NCI-H2196 treated with DMSO at 0.1 percent for 48 hours (cell line): ENCODE results near the gene C1orf159.

Experiments used
- DNase-seq: peaks from one replicate; lab custom pipeline; 2025; ENCODE audit not compliant: unreplicated experiment; lab: John Stamatoyannopoulos, UW

C1orf159 gene

GRCh38 chr1:1092894-1093609, 22.8 kb downstream of the C1orf159 start:
- no peak for DNase-seq

DNA sequence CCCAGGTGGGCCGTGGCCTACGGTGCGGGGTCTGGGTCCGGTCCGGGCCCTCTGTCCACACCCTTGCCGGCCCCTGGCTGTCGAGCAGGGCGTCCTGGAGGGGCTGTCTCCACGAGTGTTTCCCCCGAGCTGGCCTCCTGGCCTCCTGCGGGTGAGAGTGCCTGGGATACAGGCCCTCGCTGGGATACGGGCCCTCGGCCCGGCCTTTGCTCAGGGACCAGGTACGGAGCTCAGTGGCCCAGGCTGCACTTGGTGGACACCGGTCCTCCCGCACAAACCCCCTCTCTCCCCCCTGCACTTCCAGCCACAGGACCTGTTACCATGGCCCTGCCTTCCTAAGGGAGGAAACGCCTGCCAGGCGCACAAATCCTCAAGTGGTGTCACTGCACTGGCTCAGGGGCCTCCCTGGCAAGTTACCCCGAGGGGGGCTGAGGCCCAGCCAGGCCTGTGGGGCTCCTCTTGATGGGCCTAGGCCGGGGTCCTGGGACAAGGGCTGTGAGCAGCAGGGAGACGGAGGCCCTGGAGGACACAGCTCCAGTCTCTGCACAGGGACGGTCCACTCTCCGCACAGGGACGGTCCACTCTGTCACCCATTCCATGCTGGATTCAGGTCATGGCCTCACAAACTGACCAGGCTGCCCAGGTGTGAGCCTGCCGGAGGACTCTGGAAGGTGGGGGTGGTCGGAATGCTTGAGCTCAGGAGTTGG, 23.6 kb downstream of the C1orf159 start:
- DNase-seq = no peak

DNA sequence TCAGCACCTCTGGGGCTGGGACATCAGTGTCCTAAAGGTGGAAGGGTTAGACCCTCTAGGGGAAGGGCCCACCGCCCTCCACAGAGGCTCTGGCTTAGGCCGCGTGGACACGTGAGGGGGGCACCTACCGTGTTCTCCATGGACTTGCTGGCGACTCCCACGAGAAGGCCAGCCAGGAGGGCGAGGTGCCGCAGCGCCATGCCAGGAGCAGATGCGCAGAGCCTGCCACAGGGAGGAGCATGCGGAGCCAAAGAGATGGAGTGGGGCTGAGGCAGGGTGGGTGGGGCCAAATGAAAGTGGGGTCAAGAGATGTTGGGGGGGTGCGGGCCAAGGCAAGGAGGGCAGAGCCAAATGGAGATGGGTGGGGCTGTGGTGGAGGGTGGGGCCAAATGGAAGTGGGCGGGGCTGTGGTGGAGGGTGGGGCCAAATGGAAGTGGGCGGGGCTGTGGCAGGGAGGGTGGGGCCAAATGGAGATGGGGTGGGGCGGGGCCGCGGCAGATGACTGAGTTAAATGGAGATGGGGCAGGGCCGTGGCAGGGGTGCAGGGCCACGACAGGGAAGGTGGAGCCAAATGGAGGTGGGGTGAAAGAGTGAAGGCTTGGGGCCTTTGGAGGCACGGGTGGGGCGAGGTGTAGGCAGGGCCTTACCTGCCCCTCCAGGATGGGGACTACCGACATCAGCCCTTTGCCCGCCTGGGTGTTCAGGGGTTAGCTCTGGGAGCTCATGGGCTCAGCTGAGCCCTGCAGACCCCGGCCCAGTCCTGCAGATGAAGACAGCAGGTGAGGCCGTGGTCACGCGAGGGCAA, 24.3 kb downstream of the C1orf159 start:
- DNase-seq = no peak

GRCh38 chr1:1090424-1091343, 25.2 kb downstream of the C1orf159 start:
- DNase-seq = no peak

- DNase-seq = no peak
Observed at GRCh38 chr1:1089731-1090423, 26.0 kb downstream of the C1orf159 start.

- no peak for DNase-seq
Observed at GRCh38 chr1:1088801-1089680, 26.8 kb downstream of the C1orf159 start.

DNA sequence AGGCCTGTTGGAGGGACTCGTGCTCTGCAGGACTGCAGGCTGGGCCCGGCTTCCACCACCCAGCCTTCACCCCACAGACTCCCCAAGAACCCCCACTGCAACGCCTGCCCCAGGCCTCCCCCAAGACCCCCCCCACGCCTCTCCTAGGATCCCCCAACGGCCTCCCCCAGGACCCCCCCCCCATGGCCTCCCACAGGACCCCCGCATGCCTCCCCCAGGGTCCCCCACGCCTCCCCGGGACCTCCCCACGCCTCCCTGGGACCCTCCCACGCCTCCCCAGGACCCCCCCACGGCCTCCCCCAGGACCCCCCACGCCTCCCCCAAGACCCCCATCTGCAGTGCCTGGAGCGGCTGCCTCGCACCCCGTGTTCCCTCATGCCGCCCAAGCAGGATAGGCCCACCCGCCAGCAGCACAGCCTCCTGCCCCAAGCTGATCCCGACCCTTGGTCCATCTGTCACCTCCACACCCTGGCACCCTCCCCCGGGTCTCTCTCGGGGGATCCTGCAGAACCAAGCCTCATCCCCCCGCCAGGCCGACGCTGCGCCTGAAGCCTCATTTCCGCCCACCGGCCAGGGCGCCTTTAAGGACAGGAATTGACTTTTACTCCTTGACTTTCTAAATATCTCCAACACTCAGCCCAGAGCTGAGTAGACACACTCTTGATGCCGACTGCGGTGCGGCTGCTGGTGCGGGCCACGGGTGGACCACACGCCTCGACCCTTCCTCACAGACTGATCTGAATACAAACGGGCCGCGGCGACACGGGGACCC, 27.7 kb downstream of the C1orf159 start:
- DNase-seq = no peak

- DNase-seq = no peak
Observed at GRCh38 chr1:1087351-1088028, 28.4 kb downstream of the C1orf159 start.

DNA sequence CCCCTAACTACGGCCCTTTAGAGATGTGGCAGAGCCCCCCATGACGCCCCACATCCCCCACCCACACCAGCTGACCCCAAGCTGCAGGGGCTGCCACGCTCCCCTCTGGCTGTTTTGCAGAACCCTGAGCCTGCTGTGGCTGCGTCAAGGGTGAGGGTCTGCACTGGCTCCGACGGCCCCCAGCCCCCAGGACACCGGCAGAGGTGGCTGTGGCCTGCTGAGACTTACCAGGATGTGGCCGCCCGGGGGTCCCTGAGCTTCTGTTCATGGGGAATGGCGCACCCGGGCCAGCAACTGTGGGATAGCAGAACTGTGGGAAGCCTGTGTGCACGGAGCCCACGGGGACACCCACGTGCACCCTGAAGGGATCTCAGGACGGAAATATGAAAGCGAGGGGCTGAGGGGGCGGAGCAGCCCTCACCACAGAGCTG, 29.0 kb downstream of the C1orf159 start:
- DNase-seq = no peak

DNA sequence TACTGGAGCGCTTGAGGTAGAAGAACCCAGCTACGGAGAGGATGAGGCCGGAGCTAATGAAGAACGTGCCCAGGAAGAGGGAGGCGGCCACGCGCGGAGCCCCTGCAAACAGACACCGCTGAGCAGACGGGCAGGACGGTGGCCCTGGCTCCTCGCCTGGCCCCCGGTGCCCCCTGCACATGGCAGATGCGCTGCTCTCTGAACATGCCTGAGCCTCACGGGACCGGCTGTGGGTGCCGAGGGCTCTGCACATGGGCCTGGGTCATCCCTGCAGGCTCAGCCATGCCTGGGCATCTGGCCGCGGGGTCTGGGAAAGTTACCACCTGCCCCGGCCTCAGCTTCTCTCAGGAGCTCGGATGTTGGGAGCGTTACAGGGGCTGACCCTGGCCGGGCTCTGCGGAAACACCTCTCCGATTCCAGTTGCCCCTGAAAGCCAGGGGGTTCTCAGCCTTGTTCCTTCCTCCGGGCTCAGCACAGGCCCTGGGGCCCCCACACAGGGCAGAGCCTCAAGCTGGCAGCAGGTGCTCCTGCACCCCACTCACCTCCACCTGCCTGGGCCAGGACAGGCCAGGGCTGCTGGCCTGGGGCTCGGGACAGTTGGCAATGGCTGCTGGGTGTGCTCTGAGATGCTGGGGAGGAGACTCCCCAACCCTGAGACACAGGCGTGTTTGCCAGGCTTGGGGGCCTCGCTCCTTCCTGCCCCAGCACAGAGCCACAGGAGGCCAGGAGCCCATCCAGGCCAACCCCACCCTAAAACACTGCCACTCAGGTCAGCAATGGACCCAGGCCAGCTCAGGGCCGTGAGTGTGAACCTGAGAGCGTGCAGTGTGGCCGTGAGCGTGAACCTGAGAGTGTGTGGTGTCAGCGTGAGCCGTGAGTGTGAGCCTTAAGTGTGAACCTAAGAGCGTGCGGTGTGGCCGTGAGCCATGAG, 29.7 kb downstream of the C1orf159 start:
- no peak for DNase-seq

- no peak for DNase-seq
Observed at GRCh38 chr1:1085171-1085841, 30.6 kb downstream of the C1orf159 start.

DNA sequence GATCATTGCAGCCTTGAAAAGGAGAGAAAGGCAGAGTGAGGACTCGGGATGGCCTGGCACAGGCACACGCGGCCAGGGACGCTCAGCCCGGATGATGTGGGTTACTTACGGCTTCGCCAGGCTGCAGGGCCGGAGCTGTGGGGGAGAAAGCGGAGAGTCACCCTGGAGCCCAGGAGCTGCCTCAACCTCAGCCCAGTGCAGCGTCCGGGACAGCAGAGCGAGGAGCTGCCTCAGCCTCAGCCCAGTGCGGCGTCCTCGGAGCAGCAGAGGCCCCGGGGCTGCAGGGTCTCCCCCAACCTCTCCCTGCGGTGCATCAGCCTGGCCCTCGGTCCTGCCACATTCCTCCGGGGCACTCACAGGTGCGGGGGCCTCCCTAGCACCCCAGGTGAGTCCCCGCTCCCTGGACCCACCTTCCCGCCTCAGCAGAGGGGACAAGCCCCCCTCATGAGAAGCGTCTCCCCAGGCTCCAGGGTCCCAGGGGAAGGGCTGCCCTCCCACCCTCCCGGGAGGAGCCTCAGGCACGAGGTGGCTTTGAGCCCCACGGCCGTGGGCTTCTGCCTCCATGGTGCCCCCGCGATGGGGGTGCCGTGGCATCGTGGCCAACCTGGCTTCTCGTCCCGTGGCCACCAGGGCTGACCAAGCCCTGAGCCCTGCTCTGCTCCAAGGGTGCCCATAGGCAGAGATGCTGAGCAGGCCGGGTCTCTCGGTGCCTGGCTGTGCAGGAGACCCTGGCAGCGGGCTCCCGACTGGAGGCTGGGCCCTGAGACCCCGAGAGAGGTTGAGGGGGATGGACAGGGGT, 31.3 kb downstream of the C1orf159 start:
- no peak for DNase-seq

- no peak for DNase-seq
Observed at GRCh38 chr1:1083416-1084371, 32.2 kb downstream of the C1orf159 start.

DNA sequence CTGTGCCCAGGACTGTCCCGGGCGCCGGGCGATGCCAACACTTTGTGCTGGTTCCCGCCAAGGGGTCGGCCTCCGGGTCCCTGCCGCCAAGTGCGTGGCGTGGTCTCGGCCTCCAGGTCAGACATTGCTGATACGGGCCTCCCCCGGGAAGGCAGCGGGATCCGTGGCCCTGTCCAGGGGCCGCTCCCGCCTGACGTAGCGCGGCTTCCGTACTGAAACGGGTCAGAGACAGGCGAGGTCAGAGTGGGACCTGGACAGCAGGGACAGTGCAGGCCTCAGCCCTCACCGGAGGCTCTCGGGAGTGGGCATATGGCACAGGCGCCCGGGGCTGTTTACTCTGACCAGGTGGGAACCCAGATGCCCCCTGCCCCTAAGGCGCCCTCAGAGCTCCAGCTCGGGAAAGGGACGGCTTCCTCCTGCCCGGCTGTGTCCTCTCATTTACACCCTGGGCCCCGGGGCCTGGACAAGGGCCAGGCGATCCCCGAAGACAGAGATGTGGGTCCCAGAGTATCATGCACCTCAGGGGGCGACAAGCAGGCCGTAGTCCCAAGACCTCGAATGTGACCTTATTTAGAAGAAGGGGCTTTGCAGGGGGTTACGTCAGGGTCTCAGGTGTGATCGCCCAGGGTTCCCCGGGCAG, 33.0 kb downstream of the C1orf159 start:
- DNase-seq = no peak
